HCT116 (cell line): ENCODE data around the gene LMOD3. TPM values are rescaled to one million over a fixed set of nuclear protein-coding genes. Genes with fewer than 3 reads are reported as not detected.
A peak's percentile ranks its signal among the peaks of the same experiment; 100 is the strongest.

ENCODE experiments used
- ATAC-seq: fragments of 200-7000 bp; cut with Tn5 transposase; 2 replicates; pipeline ENCODE4 v1.9.1; 2020; ENCODE audit warnings: mild to moderate bottlenecking, moderate library complexity
- BruUV-seq: library from RNA; stranded (reverse); fragments of 400-500 nt; replicated peaks from 2 replicates; lab custom pipeline; 2021; lab: Mats Ljungman, UMichigan
- CTCF ChIA-PET: fragments of 300-600 bp; sonication (Branson Sonifier 250); formaldehyde crosslinking; loops from one replicate; lab custom pipeline; 2021; ENCODE audit warnings: antibody characterized with exemption; lab: Charles Lee
- POLR2A ChIA-PET: fragments of 300-600, 350-600 bp; sonication (Branson Sonifier 250); formaldehyde crosslinking; loops from one replicate; lab custom pipeline; 2021; ENCODE audit warnings: antibody characterized with exemption; lab: Charles Lee
- RAD21 ChIA-PET, 2 experiments: fragments of 300-600 bp; sonication (Branson Sonifier 250); formaldehyde crosslinking; loops; one replicate each; lab custom pipeline; 2023; ENCODE audit warnings: low total read pairs in 2 of 2; ENCODE audit not compliant: uncharacterized antibody in 2 of 2, unreplicated experiment in 2 of 2, low non-redundant PET in 1 of 2; lab: Charles Lee
- DNase-seq: peaks from one replicate; pipeline ENCODE4 v3.0.0-alpha.2; 2010; ENCODE audit warnings: low read depth, low spot score
- H2AFZ ChIP-seq: fragments of 200-600 bp; shearing (Covaris generic), sonication (generic); 2 replicates; pipeline ENCODE4 v1.6.1; 2017; ENCODE audit warnings: low read depth, mixed run types, mixed read lengths, antibody characterized with exemption, low read length; ENCODE audit not compliant: poor library complexity, severe bottlenecking
- H3K27ac ChIP-seq: 2 replicates; pipeline ENCODE4 v1.5.1; 2012; ENCODE audit warnings: low read depth, low read length
- H3K27me3 ChIP-seq: fragments of 200-600 bp; sonication (generic); 2 replicates; pipeline ENCODE4 v1.6.1; 2016; ENCODE audit warnings: mixed run types, low read length, mixed read lengths; ENCODE audit not compliant: insufficient read depth
- H3K36me3 ChIP-seq, 2 experiments: fragments of 200-500 bp in 1 of 2; fragments of 200-600 bp in 1 of 2; sonication (Bioruptor generic) in 1 of 2; sonication (generic) in 1 of 2; 2 replicates each; pipeline versions ENCODE4 v1.5.1 to v1.6.1; 2014 to 2016; ENCODE audit warnings: low read length in 2 of 2, inconsistent platforms in 1 of 2, mixed read lengths in 1 of 2, mixed run types in 1 of 2; ENCODE audit not compliant: insufficient read depth in 2 of 2, control insufficient read depth in 1 of 2
- H3K4me1 ChIP-seq, 2 experiments: fragments of 200-600 bp in 1 of 2; sonication (generic) in 1 of 2; 2 replicates each; pipeline versions ENCODE4 v1.5.1 to v1.6.1; 2012 to 2017; ENCODE audit warnings: low read length in 2 of 2, inconsistent platforms in 1 of 2, mild to moderate bottlenecking in 1 of 2, mixed read lengths in 1 of 2, mixed run types in 1 of 2, moderate library complexity in 1 of 2; ENCODE audit not compliant: insufficient read depth in 2 of 2, control insufficient read depth in 1 of 2
- H3K4me2 ChIP-seq: fragments of 200-600 bp; sonication (generic); 2 replicates; pipeline ENCODE4 v1.6.1; 2017; ENCODE audit warnings: mixed run types, low read length, mixed read lengths
- H3K4me3 ChIP-seq, 2 experiments: fragments of 200-600 bp in 1 of 2; sonication (generic) in 1 of 2; replicated peaks in 1 of 2; 2 replicates each; pipeline ENCODE4 v1.5.1; 2011 to 2016; ENCODE audit warnings: low read length in 2 of 2, control low read depth in 1 of 2, low read depth in 1 of 2, mild to moderate bottlenecking in 1 of 2, mixed read lengths in 1 of 2, mixed run types in 1 of 2
- H3K79me2 ChIP-seq: fragments of 200-600 bp; sonication (generic); 2 replicates; pipeline ENCODE4 v1.6.1; 2017; ENCODE audit warnings: mild to moderate bottlenecking, mixed run types, low read length, moderate library complexity, mixed read lengths; ENCODE audit not compliant: insufficient read depth
- H3K9ac ChIP-seq: fragments of 200-600 bp; sonication (generic); 2 replicates; pipeline ENCODE4 v1.6.1; 2016; ENCODE audit warnings: low read length, mixed read lengths
- H3K9me2 ChIP-seq: fragments of 200-600 bp; sonication (generic), shearing (Covaris generic); 2 replicates; pipeline ENCODE4 v1.6.1; 2017; ENCODE audit warnings: mixed run types, mild to moderate bottlenecking, moderate library complexity; ENCODE audit not compliant: insufficient read depth
- H3K9me3 ChIP-seq, 2 experiments: fragments of 200-500 bp in 1 of 2; fragments of 200-600 bp in 1 of 2; sonication (Bioruptor generic) in 1 of 2; sonication (generic) in 1 of 2; 2 replicates each; pipeline ENCODE4 v1.6.1; 2014 to 2017; ENCODE audit warnings: low read length in 2 of 2, mixed read lengths in 2 of 2, inconsistent platforms in 1 of 2, low read depth in 1 of 2, mild to moderate bottlenecking in 1 of 2, mixed run types in 1 of 2, moderate library complexity in 1 of 2; ENCODE audit not compliant: control insufficient read depth in 1 of 2, insufficient read depth in 1 of 2
- H4K20me1 ChIP-seq: fragments of 200-600 bp; sonication (generic), shearing (Covaris generic); 2 replicates; pipeline ENCODE4 v1.6.1; 2017; ENCODE audit warnings: mixed run types, mild to moderate bottlenecking, moderate library complexity; ENCODE audit not compliant: insufficient read depth
- EGR1 ChIP-seq: IDR thresholded peaks from 2 replicates; pipeline ENCODE4 v1.6.1; 2012; ENCODE audit warnings: low read depth
- FOSL1 ChIP-seq: IDR thresholded peaks from 2 replicates; pipeline ENCODE4 v1.6.1; 2012; ENCODE audit warnings: low read depth
- POLR2AphosphoS5 ChIP-seq: IDR thresholded peaks from 2 replicates; pipeline ENCODE4 v1.6.1; 2011; ENCODE audit warnings: mild to moderate bottlenecking, low read depth, low read length, moderate library complexity
- SIN3A ChIP-seq: IDR thresholded peaks from 2 replicates; pipeline ENCODE4 v1.6.1; 2012; ENCODE audit warnings: low read depth
- SP1 ChIP-seq: IDR thresholded peaks from 2 replicates; pipeline ENCODE4 v1.6.1; 2012; ENCODE audit warnings: low read depth
- YY1 ChIP-seq: IDR thresholded peaks from 2 replicates; pipeline ENCODE4 v1.6.1; 2011; ENCODE audit warnings: low read length, low read depth, moderate library complexity, mild to moderate bottlenecking; ENCODE audit not compliant: insufficient replicate concordance; ENCODE audit errors: extremely low read depth
- ZFX ChIP-seq: fragments of 450-650 bp; IDR thresholded peaks from 2 replicates; pipeline ENCODE4 v1.6.1; 2017
- ZNF274 ChIP-seq: fragments of 200-500 bp; sonication (Bioruptor generic); IDR thresholded peaks from 2 replicates; pipeline ENCODE4 v1.6.1; 2014; ENCODE audit warnings: mild to moderate bottlenecking, low read depth, low read length, inconsistent platforms
- intact Hi-C: fragments of 100-400 bp; cut with micrococcal nuclease; formaldehyde crosslinking; loops from 2 replicates; pipeline ENCODE4 v1.10.0; 2022
- total RNA-seq: library from RNA; stranded (reverse); gene quantifications from one replicate; pipeline ENCODE4 v1.2.1, GENCODE V29; 2021; ENCODE audit not compliant: unreplicated experiment
- TF ChIP-seq, protein P1 (sequence below): IDR thresholded peaks from 2 replicates; pipeline ENCODE4 v1.6.1; 2012

The LMOD3 gene
- total RNA-seq, 1 experiment from 2014 or later = not detected

DNA sequence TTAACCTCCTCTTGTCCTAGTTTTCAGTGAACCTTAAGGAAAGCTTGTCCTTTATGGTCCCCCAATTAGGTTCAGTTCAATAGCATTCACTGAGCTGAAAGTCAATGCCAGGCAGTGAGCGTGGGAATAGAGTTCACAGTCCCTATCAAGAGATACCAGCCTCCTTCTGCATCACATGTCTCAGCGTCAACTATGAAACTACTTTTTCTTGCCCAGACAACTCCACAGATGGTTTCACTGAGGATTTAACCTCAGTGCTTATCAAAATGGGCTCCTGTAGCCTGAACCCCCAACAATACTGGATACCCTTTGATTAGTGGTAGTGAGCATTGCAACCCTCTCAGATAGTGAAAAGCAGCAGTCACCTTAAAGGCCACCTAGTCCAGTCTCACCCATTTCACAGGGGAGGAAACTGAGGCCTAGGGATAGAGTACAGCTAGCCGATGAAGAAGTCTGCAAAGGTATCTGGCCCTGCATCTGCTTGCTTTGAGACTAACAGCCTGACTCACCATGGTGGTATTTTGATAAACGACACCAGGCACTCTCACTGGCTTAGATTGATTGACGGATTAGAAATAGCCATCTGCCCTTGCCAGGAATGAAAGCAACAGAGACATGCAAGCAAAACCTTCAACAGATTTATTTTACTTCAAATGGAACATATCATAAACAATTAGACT lies 40.7 kb downstream of the LMOD3 start (continued):
- TF ChIP-seq, protein P1, sequence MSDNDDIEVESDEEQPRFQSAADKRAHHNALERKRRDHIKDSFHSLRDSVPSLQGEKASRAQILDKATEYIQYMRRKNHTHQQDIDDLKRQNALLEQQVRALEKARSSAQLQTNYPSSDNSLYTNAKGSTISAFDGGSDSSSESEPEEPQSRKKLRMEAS = 0 out of 2 replicates have a peak, but pooled peaks have one; percentile 20
- TF ChIP-seq SIN3A (no peak), YY1 (no peak)

DNA sequence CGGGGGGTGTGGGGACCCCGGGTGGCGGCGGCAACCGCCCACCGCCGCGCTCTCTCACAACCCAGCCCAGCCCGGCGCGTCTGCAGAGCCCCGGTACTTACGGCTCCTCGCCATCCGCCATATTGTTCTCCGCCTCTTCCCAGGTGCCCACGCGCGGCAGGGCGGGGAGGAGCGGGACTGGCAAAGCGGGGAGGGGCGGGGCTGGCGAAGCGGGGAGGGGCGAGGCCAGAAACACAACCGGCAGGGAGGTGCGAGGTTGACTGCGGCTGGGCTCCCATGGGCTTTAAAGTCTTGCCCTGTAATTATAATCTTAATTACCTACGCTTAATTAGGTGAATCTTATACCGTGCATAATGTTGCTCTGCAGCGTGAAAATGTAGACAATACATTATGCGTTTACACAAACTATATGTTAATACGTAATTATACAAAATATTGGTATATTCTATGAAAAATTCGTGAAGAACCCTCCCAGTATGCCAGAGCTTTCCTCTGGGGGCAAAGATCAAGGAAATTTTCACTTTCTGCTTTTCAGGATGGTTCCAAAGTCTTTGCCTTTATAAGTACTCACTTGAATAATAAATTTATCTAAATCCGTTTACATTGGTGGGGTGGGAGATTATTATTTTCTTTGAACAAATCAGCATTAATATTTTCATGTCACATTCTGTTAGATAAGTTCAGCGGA lies 42.0 kb downstream of the LMOD3 start, which contains the start of gene UBA3:
Gene UBA3 (minus strand): TSS at position 133 of the 688 bp plus-strand sequence. CDS start 12 bp downstream, at position 121.
- peak within 1 kb of the TSS; percentile 85 for H3K9ac ChIP-seq
- DNase-seq = peak; percentile 56
- peak within 1 kb of the TSS; percentile 60; the same call in 1 of the 2 replicates for H3K27ac ChIP-seq
- intact Hi-C loops = loop anchor here (1.0 to 2.0 kb wide), 2 partner anchors 28 to 68 kb away; partner anchors contain the start of genes EOGT and TMF1
- no peaks in the 10 kb centered on the region for H4K20me1 ChIP-seq
- H3K79me2 ChIP-seq = peaks cover 41% of the 10 kb centered on the region
- 0 out of 2 replicates have a peak, but pooled peaks have one; percentile 35 for TF ChIP-seq EGR1
- TF ChIP-seq SP1 = peak; percentile 30
- TF ChIP-seq FOSL1 = no peak
- TF ChIP-seq POLR2AphosphoS5 = peak; percentile 79
- peak; percentile 49; the same call in 1 of the 2 replicates for TF ChIP-seq SIN3A
- peak; percentile 98 for TF ChIP-seq YY1
- TF ChIP-seq, protein P1 = peak; percentile 60
- TF ChIP-seq ZFX = peak; percentile 35; the same call in 1 of the 2 replicates
- no peak for TF ChIP-seq ZNF274
- RAD21 ChIA-PET = no interaction called here
- no peaks in the 10 kb centered on the region for H3K9me3 ChIP-seq
- peak within 1 kb of the TSS; percentile 67 to 78 for H3K4me3 ChIP-seq
- H2AFZ ChIP-seq = peak within 1 kb of the TSS; percentile 98
- H3K27me3 ChIP-seq = no peaks in the 10 kb centered on the region
- POLR2A ChIA-PET = no interaction called here
- BruUV-seq = no TSS peak
- no peaks in the 10 kb centered on the region for H3K36me3 ChIP-seq
- CTCF ChIA-PET = no interaction called here
- peak; percentile 85 for ATAC-seq
- peak within 1 kb of the TSS; percentile 95 for H3K4me2 ChIP-seq
- no peaks in the 10 kb centered on the region for H3K9me2 ChIP-seq
- peaks cover 22 to 45% of the 10 kb centered on the region in 2 experiments for H3K4me1 ChIP-seq
